Activated CD4-positive, alpha-beta T cell treated with anti-CD3 and anti-CD28 coated beads, Interleukin-2, Interleukin-4, amounts not matched to agents 100 ng/mL and 50 ng/mL, durations not matched to agents 16 hours and 8 hours (primary cell): ENCODE data around the gene TMEM18.
"Not testable (repeated sequence)": the region's sequence is repeated elsewhere in the genome, so short reads cannot be mapped to it uniquely, and the experiment has no call there.

Source experiments
- DNase-seq: peaks from one replicate; pipeline ENCODE4 v3.0.0-alpha.2; 2020; ENCODE audit warnings: low spot score

Gene TMEM18

GRCh38 chr2:693606-694005, 16.4 kb upstream of the TMEM18 start:
- no peak for DNase-seq

GRCh38 chr2:692767-693166, 15.6 kb upstream of the TMEM18 start:
- DNase-seq, result no peak

- no peak for DNase-seq
These were observed 14.9 kb upstream of the TMEM18 start for GRCh38 chr2:691821-692761.

- no peak for DNase-seq
These were observed 13.6 kb upstream of the TMEM18 start for GRCh38 chr2:690799-691198.

GRCh38 chr2:689877-690510, 12.8 kb upstream of the TMEM18 start:
- no peak for DNase-seq

GRCh38 chr2:689237-689636, 12.0 kb upstream of the TMEM18 start:
- no peak for DNase-seq

- DNase-seq, result no peak
These were observed 11.4 kb upstream of the TMEM18 start for GRCh38 chr2:688504-689076.

GRCh38 chr2:685421-685820, 8.2 kb upstream of the TMEM18 start:
- DNase-seq, result no peak

GRCh38 chr2:684913-685312, 7.7 kb upstream of the TMEM18 start:
- DNase-seq, result not testable (repeated sequence)

- no peak for DNase-seq
These were observed 5.0 kb upstream of the TMEM18 start for GRCh38 chr2:682226-682625.

- DNase-seq, result no peak
These were observed 4.1 kb upstream of the TMEM18 start for GRCh38 chr2:681312-681711.

- no peak for DNase-seq
These were observed 3.3 kb upstream of the TMEM18 start for GRCh38 chr2:680496-680895.

- no peak for DNase-seq
These were observed 1.8 kb upstream of the TMEM18 start for GRCh38 chr2:678964-679363.

- no peak for DNase-seq
These were observed 849 bp upstream of the TMEM18 start for GRCh38 chr2:677959-678550.

- DNase-seq, result peak; percentile 98
These were observed 555 bp downstream of the TMEM18 start for GRCh38 chr2:676647-677055.

- peak; percentile 19 for DNase-seq
These were observed 1.1 kb downstream of the TMEM18 start for GRCh38 chr2:675982-676646.

GRCh38 chr2:675460-675859, 1.7 kb downstream of the TMEM18 start:
- DNase-seq, result no peak

GRCh38 chr2:675051-675450, 2.2 kb downstream of the TMEM18 start:
- no peak for DNase-seq

- DNase-seq, result no peak
These were observed 2.8 kb downstream of the TMEM18 start for GRCh38 chr2:674321-674985.

- DNase-seq, result no peak
These were observed 3.4 kb downstream of the TMEM18 start for GRCh38 chr2:673615-674320.

- no peak for DNase-seq
These were observed 4.2 kb downstream of the TMEM18 start for GRCh38 chr2:673016-673415.
